ENCODE results near the gene DENND4C.
"Not testable (repeated sequence)": the region's sequence is repeated elsewhere in the genome, so short reads cannot be mapped to it uniquely, and the experiment has no call there.

The DENND4C gene

DNA sequence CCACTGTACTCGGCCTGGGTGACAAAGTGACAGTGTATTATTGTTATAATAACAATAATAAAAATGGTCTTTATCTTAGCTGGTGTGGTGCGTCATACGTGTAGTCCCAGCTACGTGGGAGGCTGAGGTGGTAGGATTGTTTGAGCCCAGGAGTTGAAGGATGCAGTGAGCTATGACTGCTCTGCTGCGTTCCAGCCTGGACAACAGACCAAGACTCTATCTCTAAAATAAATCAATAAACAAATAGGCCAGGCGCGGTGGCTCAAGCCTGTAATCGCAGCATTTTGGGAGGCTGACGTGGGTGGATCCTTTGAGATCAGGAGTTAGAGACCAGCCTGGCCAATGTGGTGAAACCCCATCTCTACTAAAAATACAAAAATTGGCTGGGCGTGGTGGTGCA is 9.2 kb upstream of the DENND4C start:
- intact Hi-C loops (cut with DNase I) = no loop called here
- DNase-seq = no peak

DNA sequence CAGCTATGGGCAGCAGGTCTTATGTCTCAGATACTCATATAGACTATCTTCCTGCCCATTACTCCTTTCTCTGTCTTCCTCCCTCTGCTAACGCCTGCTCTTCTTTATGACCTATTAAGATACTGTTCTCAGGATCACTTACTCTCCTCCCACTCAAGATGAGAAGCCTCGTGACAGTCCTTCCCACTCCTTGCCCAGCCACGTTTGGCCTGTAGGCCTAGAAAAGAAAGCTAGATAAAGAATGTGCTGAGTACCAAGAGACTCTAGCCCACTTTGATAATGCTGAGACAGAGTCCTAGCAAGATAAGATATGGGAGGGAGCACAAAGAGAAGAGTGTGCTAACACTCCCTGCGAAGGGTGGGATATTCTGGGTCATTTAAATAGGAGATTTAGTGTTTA is 6.8 kb upstream of the DENND4C start:
- intact Hi-C loops (cut with DNase I) = no loop called here
- no peak for DNase-seq

DNA sequence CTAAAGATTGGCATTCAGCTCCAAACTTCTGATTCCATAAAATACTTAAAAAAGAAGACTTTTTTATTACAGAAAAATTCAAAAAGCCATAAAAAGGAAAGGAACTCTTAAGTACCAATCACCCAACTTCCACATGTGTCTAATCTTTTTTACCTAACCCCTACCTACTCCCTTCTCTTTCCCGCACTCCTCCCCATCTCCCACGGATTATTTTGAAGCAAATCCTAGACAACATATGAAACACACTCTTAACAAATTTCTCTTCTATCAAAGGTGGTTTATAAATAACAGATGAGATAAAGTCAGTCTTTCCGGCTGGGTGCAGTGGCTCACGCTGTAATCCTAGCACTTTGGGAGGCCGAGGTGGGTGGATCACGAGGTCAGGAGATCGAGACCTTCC is 5.9 kb upstream of the DENND4C start:
- no peak for DNase-seq
- intact Hi-C loops (cut with DNase I) = no loop called here

- intact Hi-C loops (cut with DNase I) = loop anchor here (2.0 to 10.0 kb wide), 2 partner anchors 125 to 149 kb away; partner anchors contain the start of gene HAUS6
- peak in 9 of 10 donors; percentile 31 to 91 (median 54) for DNase-seq
These were observed 718 bp upstream of the DENND4C start for GRCh38 chr9:19229595-19230354.

DNA sequence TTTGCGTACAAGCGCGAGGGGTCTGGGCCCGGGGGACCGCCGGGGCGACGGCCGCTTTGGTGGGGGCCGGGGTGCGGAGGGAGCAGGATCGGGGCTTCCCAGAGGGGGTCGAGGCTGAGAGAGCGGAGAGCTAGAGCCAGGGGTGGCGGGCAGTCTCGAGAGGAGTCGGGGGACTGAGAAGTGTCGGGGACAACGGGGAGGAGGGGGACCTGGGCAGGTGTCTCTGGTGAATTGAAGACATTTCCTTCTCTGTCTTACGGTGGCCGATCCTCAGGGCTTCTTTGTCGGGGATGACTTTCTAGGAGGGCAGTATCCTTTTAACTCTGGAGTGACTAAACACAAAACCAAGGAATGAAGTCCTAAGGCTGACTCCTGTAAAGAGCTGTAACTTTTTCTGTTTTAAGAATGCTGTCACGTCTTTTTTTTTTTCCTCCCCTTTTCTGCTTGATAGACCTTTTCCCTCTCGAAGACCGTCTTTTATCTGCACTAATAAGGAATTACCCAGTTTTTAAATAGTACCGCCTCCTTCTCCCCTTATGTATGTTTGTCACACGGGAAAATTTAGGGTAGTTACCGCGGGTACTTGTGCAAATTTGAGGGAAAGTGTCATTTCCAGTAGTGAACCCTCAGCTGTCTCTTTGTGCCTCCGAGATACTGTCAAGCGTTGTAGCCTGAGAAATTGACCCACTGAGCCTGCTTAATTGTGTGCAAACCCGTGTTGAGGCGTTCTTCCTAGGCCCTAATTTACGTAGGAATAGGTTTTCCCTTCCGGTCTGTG is 822 bp downstream of the DENND4C start:
- intact Hi-C loops (cut with DNase I) = loop anchor here (2.0 to 10.0 kb wide), 2 partner anchors 127 to 147 kb away; partner anchors contain the start of gene HAUS6
- no peak for DNase-seq

GRCh38 chr9:19231904-19232822 is 1.7 kb downstream of the DENND4C start:
- no peak for DNase-seq

GRCh38 chr9:19232823-19233194 is 2.3 kb downstream of the DENND4C start:
- intact Hi-C loops (cut with DNase I) = loop anchor here (10.0 kb wide), 1 partner anchor 128 kb away; the partner anchor contains the start of gene HAUS6
- no peak for DNase-seq

More at GRCh38 chr9:19231904-19232822, 1.7 kb downstream of the DENND4C start:
- intact Hi-C loops (cut with DNase I) = loop anchor here (2.0 to 10.0 kb wide), 2 partner anchors 127 to 147 kb away; partner anchors contain the start of gene HAUS6

DNA sequence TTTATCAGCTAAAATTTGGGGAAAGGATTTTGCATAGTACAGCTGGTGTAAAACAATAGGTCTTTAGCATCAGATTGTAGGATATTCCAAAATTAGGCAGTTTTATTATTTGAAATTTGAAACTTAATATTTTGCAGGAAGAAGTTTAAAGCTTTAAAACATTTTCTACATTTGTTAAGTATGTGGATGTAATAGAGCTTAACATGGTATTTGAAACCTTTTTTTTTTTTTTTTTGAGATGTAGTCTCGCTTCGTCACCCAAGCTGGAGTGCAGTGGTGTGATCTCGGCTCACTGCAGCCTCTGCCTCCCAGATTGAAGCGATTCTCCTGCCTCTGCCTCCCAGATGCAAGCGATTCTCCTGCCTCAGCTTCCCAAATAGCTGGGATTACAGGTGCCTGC is 2.9 kb downstream of the DENND4C start:
- no peak for DNase-seq
- intact Hi-C loops (cut with DNase I) = loop anchor here (10.0 kb wide), 1 partner anchor 129 kb away; the partner anchor contains the start of gene HAUS6

DNA sequence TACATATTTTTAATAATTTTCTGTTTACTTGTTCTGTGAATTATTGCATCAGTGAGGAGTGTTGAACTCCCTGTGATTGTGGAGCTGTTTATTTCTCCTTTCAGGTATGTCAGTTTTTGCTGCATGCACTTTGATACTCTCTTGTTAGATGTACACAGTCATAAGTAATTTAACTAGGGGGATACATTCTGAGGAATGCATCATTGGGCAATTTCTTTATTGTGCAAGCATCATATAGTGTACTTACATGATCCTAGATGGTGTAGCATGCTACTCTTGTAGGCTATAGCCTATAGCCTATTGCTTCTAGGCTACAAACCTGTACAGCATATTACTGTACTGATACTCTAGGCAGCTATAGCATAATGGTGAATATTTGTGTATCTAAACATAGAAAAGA is 9.5 kb downstream of the DENND4C start:
- DNase-seq = no peak
- intact Hi-C loops (cut with DNase I) = loop anchor here (10.0 kb wide), 1 partner anchor 135 kb away; the partner anchor contains the start of gene HAUS6

DNA sequence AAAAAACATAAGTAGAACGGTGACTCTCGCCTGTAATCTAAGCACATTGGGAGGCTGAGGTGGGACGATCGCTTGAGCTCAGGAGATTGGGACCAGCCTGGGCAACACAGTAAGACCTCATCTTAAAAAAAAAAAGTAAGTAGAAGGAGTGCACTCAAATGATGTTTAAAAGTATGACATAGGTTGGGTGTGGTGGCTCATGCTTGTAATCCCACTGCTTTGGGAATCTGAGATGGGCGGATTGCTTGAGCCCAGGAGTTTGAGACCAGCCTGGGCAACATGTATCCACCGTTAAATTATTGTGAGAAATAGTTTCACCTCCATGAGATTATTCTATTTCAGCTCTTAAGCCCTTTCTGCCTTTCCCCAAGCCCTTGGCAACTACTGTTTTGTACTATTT is 11.2 kb downstream of the DENND4C start:
- intact Hi-C loops (cut with DNase I) = no loop called here

DNA sequence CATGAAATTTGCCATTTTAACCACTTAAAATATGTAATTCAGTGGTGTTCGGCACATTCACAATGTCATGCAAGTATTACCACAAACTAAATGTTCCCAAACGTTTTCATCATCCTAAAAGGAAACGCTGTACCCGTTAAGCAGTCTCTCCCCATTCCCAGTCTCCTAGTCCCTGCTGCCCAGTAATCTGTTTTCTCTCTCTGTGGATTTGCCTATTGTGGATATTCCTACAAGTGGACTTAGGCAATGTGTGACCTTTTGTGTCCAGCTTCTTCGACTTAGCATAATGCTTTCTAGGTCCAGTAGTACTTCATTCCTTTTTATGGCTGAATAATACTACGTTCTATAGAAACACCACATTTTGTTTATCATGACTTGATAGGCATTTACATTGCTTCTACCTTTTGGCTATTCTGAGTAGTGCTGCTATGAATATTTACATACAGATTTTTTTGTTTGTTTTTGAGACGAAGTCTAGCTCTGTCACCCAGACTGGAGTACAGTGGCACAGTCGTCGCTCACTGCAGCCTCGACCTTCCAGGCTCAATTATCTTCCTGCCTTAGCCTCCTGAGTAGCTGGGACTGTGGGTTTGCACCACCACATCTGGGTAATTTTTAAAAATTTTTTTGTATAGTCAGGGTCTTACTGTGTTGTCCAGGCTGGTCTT is 13.0 kb downstream of the DENND4C start:
- no peak for DNase-seq

More for the DNA sequence above, 11.2 kb downstream of the DENND4C start:
- no peak for DNase-seq

GRCh38 chr9:19246891-19247290 is 16.4 kb downstream of the DENND4C start:
- intact Hi-C loops (cut with DNase I) = no loop called here

More for the DNA sequence above, 13.0 kb downstream of the DENND4C start:
- intact Hi-C loops (cut with DNase I) = no loop called here

DNA sequence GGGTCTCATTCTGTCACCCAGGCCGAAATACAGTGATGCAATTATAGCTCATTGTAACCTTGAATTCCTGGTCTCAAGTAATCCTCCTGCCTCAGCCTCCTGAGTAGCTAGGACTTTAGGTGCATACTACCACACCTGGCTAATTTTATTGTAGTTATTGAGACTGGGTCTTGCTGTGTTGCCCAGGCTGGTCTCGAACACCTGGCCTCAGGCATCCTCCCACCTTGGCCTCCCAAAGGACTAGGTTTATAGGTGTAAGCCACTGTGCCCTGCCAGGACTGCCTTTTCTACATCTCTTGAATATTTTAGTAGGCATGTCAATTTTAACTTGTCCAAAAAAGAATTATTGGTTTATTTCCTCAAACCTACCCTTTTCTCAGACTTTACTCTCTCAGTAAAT is 16.9 kb downstream of the DENND4C start:
- intact Hi-C loops (cut with DNase I) = no loop called here
- no peak for DNase-seq

More at GRCh38 chr9:19246891-19247290, 16.4 kb downstream of the DENND4C start:
- DNase-seq = no peak

- intact Hi-C loops (cut with DNase I); DNase-seq: not testable (repeated sequence)
These were observed 19.9 kb downstream of the DENND4C start for GRCh38 chr9:19250346-19250745.

- DNase-seq; intact Hi-C loops (cut with DNase I): not testable (repeated sequence)
These were observed 20.7 kb downstream of the DENND4C start for GRCh38 chr9:19251203-19251602.

GRCh38 chr9:19251622-19252021 is 21.1 kb downstream of the DENND4C start:
- DNase-seq; intact Hi-C loops (cut with DNase I): not testable (repeated sequence)

GRCh38 chr9:19252174-19252884 is 21.8 kb downstream of the DENND4C start:
- DNase-seq = no peak
- intact Hi-C loops (cut with DNase I) = no loop called here

- intact Hi-C loops (cut with DNase I) = no loop called here
- no peak for DNase-seq
These were observed 22.4 kb downstream of the DENND4C start for GRCh38 chr9:19252885-19253219.

DNA sequence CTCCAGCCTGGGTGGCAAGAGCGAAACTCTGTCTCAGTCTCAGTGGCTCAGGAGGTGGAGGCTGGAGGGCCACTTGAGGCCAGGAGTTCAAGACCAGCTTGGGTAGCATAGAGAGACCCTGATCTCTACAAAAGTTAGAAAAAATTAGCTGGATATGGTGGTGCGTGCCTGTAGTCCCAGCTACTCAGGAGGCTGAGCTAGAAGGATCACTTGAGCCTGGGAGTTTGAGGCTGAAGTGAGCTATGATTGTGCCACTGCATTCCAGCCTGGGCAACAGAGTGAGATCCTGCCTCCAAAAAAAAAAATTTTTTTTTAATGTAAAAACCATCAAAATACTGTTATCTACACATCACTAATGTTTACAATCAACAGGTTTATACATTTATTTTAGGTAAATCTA is 24.6 kb downstream of the DENND4C start:
- no peak for DNase-seq
- intact Hi-C loops (cut with DNase I) = no loop called here
